ENCODE measurements around the gene SPEN.

GRCh38 chr1:15961492-15961891, 114.0 kb downstream of the SPEN start:
- no peak for TF ChIP-seq CTCF (conservative IDR thresholded peaks at IDR 0.05; ENCODE audit: low read depth in 2 of 2)
- no peak for TF ChIP-seq ZNF331 (CRISPR knock-in tag; IDR thresholded peaks at IDR 0.05; ENCODE audit: low read depth)
- no peak for TF ChIP-seq POLR2AphosphoS5 (IDR thresholded peaks at IDR 0.05; ENCODE audit: low read depth)
- no peak for TF ChIP-seq EZH2 (IDR thresholded peaks at IDR 0.05; ENCODE audit: low read depth, unreplicated experiment)
- no peak for TF ChIP-seq REST (IDR thresholded peaks at IDR 0.05; ENCODE audit: unreplicated experiment)
- TF ChIP-seq STAT1 (IDR thresholded peaks at IDR 0.05; ENCODE audit: unreplicated experiment) = no peak
- TF ChIP-seq EZH2phosphoT487 (IDR thresholded peaks at IDR 0.05; ENCODE audit: unreplicated experiment) = no peak
- TF ChIP-seq JUNB (IDR thresholded peaks at IDR 0.05; ENCODE audit: unreplicated experiment) = no peak
- TF ChIP-seq CREB1 (CRISPR knock-in tag; IDR thresholded peaks at IDR 0.05; ENCODE audit: low read depth) = no peak
- no peak for TF ChIP-seq NANOG (IDR thresholded peaks at IDR 0.05; ENCODE audit: borderline replicate concordance)
- TF ChIP-seq ZNF114 (CRISPR knock-in tag; IDR thresholded peaks at IDR 0.05) = no peak
- no peak for TF ChIP-seq ETS1 (IDR thresholded peaks at IDR 0.05)

All from GM23338 (cell line).